IMR-90 (cell line): Measurements from ENCODE around the gene AQP12B. TPM values are rescaled to one million over a fixed set of nuclear protein-coding genes. Genes with fewer than 3 reads are reported as not detected.

Experiments used
- ATAC-seq: fragments of 200-7000 bp; cut with Tn5 transposase; 2 replicates; pipeline ENCODE4 v1.9.1; 2020; ENCODE audit warnings: low read depth, mild to moderate bottlenecking, moderate library complexity
- BruUV-seq: library from RNA; stranded (reverse); fragments of 400-500 nt; replicated peaks from 2 replicates; lab custom pipeline; 2021; lab: Mats Ljungman, UMichigan
- CTCF ChIA-PET: fragments of 300-600 bp; formaldehyde crosslinking; extraction: SDS; loops from one replicate; lab custom pipeline; 2021; ENCODE audit warnings: antibody characterized with exemption; lab: Yijun Ruan, JAX
- POLR2A ChIA-PET: fragments of 300-600 bp; sonication (Branson Sonifier 250); formaldehyde crosslinking; loops from one replicate; lab custom pipeline; 2022; ENCODE audit warnings: antibody characterized with exemption; ENCODE audit not compliant: unreplicated experiment; lab: Charles Lee
- DNase-seq: peaks from one replicate; pipeline ENCODE4 v3.0.0; 2013
- H2AFZ ChIP-seq: replicated peaks from 2 replicates; pipeline ENCODE3; 2013; ENCODE audit warnings: low read length, mild to moderate bottlenecking; ENCODE audit not compliant: poor library complexity
- H2AK5ac ChIP-seq: 2 replicates; pipeline ENCODE4 v1.6.1; 2013; ENCODE audit warnings: low read depth, low read length, inconsistent platforms
- H2AK9ac ChIP-seq: replicated peaks from 2 replicates; pipeline ENCODE3; 2013; ENCODE audit warnings: mild to moderate bottlenecking, low read depth, low read length, moderate library complexity; ENCODE audit not compliant: poor library complexity
- H2BK120ac ChIP-seq: 2 replicates; pipeline ENCODE4 v1.6.1; 2013; ENCODE audit warnings: low read depth, low read length, inconsistent platforms
- H2BK15ac ChIP-seq: 3 replicates; pipeline ENCODE4 v1.6.1; 2013; ENCODE audit warnings: low read depth, low read length, inconsistent platforms
- H2BK20ac ChIP-seq: 2 replicates; pipeline ENCODE4 v1.6.1; 2013; ENCODE audit warnings: low read depth, mild to moderate bottlenecking, inconsistent platforms, low read length, moderate library complexity
- H2BK5ac ChIP-seq: 2 replicates; pipeline ENCODE4 v1.6.1; 2013; ENCODE audit warnings: mild to moderate bottlenecking, low read depth, low read length, inconsistent platforms; ENCODE audit not compliant: poor library complexity, severe bottlenecking
- H3K14ac ChIP-seq: replicated peaks from 2 replicates; pipeline ENCODE4 v1.6.1; 2013; ENCODE audit warnings: low read depth, low read length, inconsistent platforms
- H3K18ac ChIP-seq: 2 replicates; pipeline ENCODE4 v1.6.1; 2013; ENCODE audit warnings: low read depth, low read length, control low read depth
- H3K23ac ChIP-seq: 2 replicates; pipeline ENCODE4 v1.6.1; 2013; ENCODE audit warnings: low read depth, low read length, inconsistent platforms
- H3K27ac ChIP-seq: 2 replicates; pipeline ENCODE4 v1.5.1; 2013; ENCODE audit warnings: mild to moderate bottlenecking, control low read depth, low read length; ENCODE audit not compliant: insufficient read depth
- H3K27me3 ChIP-seq: 2 replicates; pipeline ENCODE4 v1.6.1; 2013; ENCODE audit warnings: low read length; ENCODE audit not compliant: control insufficient read depth, insufficient read depth
- H3K36me3 ChIP-seq: 2 replicates; pipeline ENCODE4 v1.6.1; 2013; ENCODE audit warnings: low read length, mixed read lengths; ENCODE audit not compliant: control insufficient read depth, insufficient read depth
- H3K4ac ChIP-seq: 2 replicates; pipeline ENCODE4 v1.6.1; 2013; ENCODE audit warnings: low read depth, low read length, inconsistent platforms
- H3K4me1 ChIP-seq: 2 replicates; pipeline ENCODE4 v1.6.1; 2013; ENCODE audit warnings: low read length, mixed read lengths; ENCODE audit not compliant: control insufficient read depth, insufficient read depth
- H3K4me2 ChIP-seq: 2 replicates; pipeline ENCODE4 v1.6.1; 2013; ENCODE audit warnings: low read depth, mild to moderate bottlenecking, control low read depth, low read length, moderate library complexity
- H3K4me3 ChIP-seq: 2 replicates; pipeline ENCODE4 v1.5.1; 2013; ENCODE audit warnings: low read depth, mild to moderate bottlenecking, control low read depth, low read length, moderate library complexity; ENCODE audit not compliant: insufficient read depth
- H3K56ac ChIP-seq: 2 replicates; pipeline ENCODE4 v1.6.1; 2013; ENCODE audit warnings: low read length, inconsistent platforms; ENCODE audit not compliant: insufficient read depth; ENCODE audit errors: extremely low read depth
- H3K79me1 ChIP-seq, 2 experiments: 2 replicates each; pipeline ENCODE4 v1.6.1; 2013; ENCODE audit warnings: low read length in 2 of 2, inconsistent platforms in 1 of 2, low read depth in 1 of 2
- H3K9ac ChIP-seq: 2 replicates; pipeline ENCODE4 v1.6.1; 2013; ENCODE audit warnings: low read depth, low read length, control low read depth
- H3K9me1 ChIP-seq: 2 replicates; pipeline ENCODE4 v1.6.1; 2013; ENCODE audit warnings: low read length, inconsistent platforms; ENCODE audit not compliant: insufficient read depth
- H3K9me3 ChIP-seq: 2 replicates; pipeline ENCODE4 v1.6.1; 2013; ENCODE audit warnings: low read length; ENCODE audit not compliant: control insufficient read depth, insufficient read depth
- H4K20me1 ChIP-seq: 2 replicates; pipeline ENCODE4 v1.6.1; 2013; ENCODE audit warnings: low read length, inconsistent platforms; ENCODE audit not compliant: insufficient read depth
- H4K5ac ChIP-seq: 2 replicates; pipeline ENCODE4 v1.6.1; 2013; ENCODE audit warnings: mild to moderate bottlenecking, low read depth, low read length, control low read depth
- H4K8ac ChIP-seq, 2 experiments: 2 replicates each; pipeline ENCODE4 v1.6.1; 2013; ENCODE audit warnings: low read depth in 2 of 2, low read length in 2 of 2, control low read depth in 1 of 2, inconsistent platforms in 1 of 2
- H4K91ac ChIP-seq: 2 replicates; pipeline ENCODE4 v1.6.1; 2013; ENCODE audit warnings: low read depth, low read length, inconsistent platforms; ENCODE audit not compliant: insufficient read depth
- BHLHE40 ChIP-seq: fragments of 150-350 bp; IDR thresholded peaks from 2 replicates; pipeline ENCODE4 v1.6.1; 2016; ENCODE audit warnings: mild to moderate bottlenecking, low read depth, low read length
- CEBPB ChIP-seq: IDR thresholded peaks from 2 replicates; pipeline ENCODE4 v1.6.1; 2012; ENCODE audit warnings: low read depth, low read length, improper control_type of control experiment
- CHD1 ChIP-seq: IDR thresholded peaks from 2 replicates; pipeline ENCODE4 v1.6.1; 2012; ENCODE audit warnings: low read depth, low read length, improper control_type of control experiment
- CTCF ChIP-seq: conservative IDR thresholded peaks from 2 replicates; pipeline ENCODE4 v1.5.1; 2012; ENCODE audit warnings: mild to moderate bottlenecking, low read depth, low read length, improper control_type of control experiment
- ELK1 ChIP-seq: fragments of 150-350 bp; IDR thresholded peaks from 2 replicates; pipeline ENCODE4 v1.6.1; 2016; ENCODE audit warnings: low read depth, mild to moderate bottlenecking, low read length, moderate library complexity, borderline replicate concordance
- FOS ChIP-seq: fragments of 150-350 bp; IDR thresholded peaks from 2 replicates; pipeline ENCODE4 v1.6.1; 2016; ENCODE audit warnings: low read depth, low read length
- MAFK ChIP-seq: IDR thresholded peaks from 2 replicates; pipeline ENCODE4 v1.6.1; 2012; ENCODE audit warnings: low read depth, low read length, improper control_type of control experiment
- MAZ ChIP-seq: IDR thresholded peaks from 2 replicates; pipeline ENCODE4 v1.6.1; 2012; ENCODE audit warnings: low read depth, mild to moderate bottlenecking, low read length, improper control_type of control experiment, moderate library complexity, borderline replicate concordance
- MXI1 ChIP-seq: IDR thresholded peaks from 2 replicates; pipeline ENCODE4 v1.6.1; 2012; ENCODE audit warnings: low read depth, mild to moderate bottlenecking, low read length, moderate library complexity, borderline replicate concordance
- NFE2L2 ChIP-seq: fragments of 150-350 bp; IDR thresholded peaks from 2 replicates; pipeline ENCODE4 v1.6.1; 2016; ENCODE audit warnings: low read depth, mild to moderate bottlenecking, low read length
- POLR2A ChIP-seq: IDR thresholded peaks from 2 replicates; pipeline ENCODE4 v1.6.1; 2012; ENCODE audit warnings: mild to moderate bottlenecking, low read depth, low read length
- RAD21 ChIP-seq: IDR thresholded peaks from 2 replicates; pipeline ENCODE4 v1.6.1; 2012; ENCODE audit warnings: low read length, improper control_type of control experiment
- RCOR1 ChIP-seq: IDR thresholded peaks from 2 replicates; pipeline ENCODE4 v1.6.1; 2012; ENCODE audit warnings: mild to moderate bottlenecking, low read length, improper control_type of control experiment; ENCODE audit not compliant: insufficient replicate concordance
- RFX5 ChIP-seq: IDR thresholded peaks from 2 replicates; pipeline ENCODE4 v1.8.0; 2012; ENCODE audit warnings: low read depth, mild to moderate bottlenecking, low read length, moderate library complexity
- SMC3 ChIP-seq: fragments of 150-350 bp; IDR thresholded peaks from 2 replicates; pipeline ENCODE4 v1.6.1; 2016; ENCODE audit warnings: low read depth, mild to moderate bottlenecking, antibody characterized with exemption, low read length, moderate library complexity
- USF2 ChIP-seq: fragments of 150-350 bp; IDR thresholded peaks from 2 replicates; pipeline ENCODE4 v1.6.1; 2017; ENCODE audit warnings: mild to moderate bottlenecking, antibody characterized with exemption, low read length, low read depth
- WGBS, 2 experiments: methylation state at CpG; one replicate each; pipeline versions ENCODE4 v1.1.5 to v1.1.7; 2013; ENCODE audit warnings: missing lambda C conversion rate in 2 of 2; ENCODE audit not compliant: insufficient read length in 1 of 2; ENCODE audit errors: extremely low coverage in 2 of 2; 5-methylcytosine and 5-hydroxymethylcytosine counted together
- dilution Hi-C: fragments of 300-500 bp; cut with HindIII; formaldehyde crosslinking; loops from one replicate; pipeline ENCODE4 v1.14.3; 2018; ENCODE audit warnings: low sequenced_read_pairs; ENCODE audit not compliant: unreplicated experiment
- in situ Hi-C: fragments of 300-500 bp; cut with MboI; formaldehyde crosslinking; loops from 3 replicates; pipeline ENCODE4 v1.14.3; 2019; ENCODE audit warnings: low sequenced_read_pairs, inconsistent platforms, mixed read lengths
- intact Hi-C: fragments of 100-400 bp; cut with micrococcal nuclease; formaldehyde crosslinking; loops from 2 replicates; pipeline ENCODE4 v1.10.0; 2022
- polyA plus RNA-seq, 3 experiments: library from polyadenylated mRNA; depleted of rRNA; stranded (reverse); fragments of >200 nt; gene quantifications; 2 replicates each; pipeline ENCODE4 v1.2.3, GENCODE V29; 2012; ENCODE audit warnings: low replicate concordance in 1 of 3
- total RNA-seq: library from RNA; depleted of rRNA; stranded (reverse); fragments of >200 nt; gene quantifications from 2 replicates; pipeline ENCODE4 v1.2.3, GENCODE V29; 2012

Gene AQP12B
- total and polyA plus RNA-seq, 2 of the 4 experiments (the other 2 are of a cell fraction), result not detected

- in situ Hi-C loops (no loop called here), intact Hi-C loops (no loop called here), dilution Hi-C loops (no loop called here)
- no peak for ATAC-seq
- no peak overlapping the region for H3K4ac ChIP-seq
- H3K23ac ChIP-seq, result no peak overlapping the region
- no peak overlapping the region for H3K4me3 ChIP-seq
- H2AFZ ChIP-seq, result no peak overlapping the region
- ChIA-PET CTCF (no interaction called here), POLR2A (no interaction called here)
- H3K9me3 ChIP-seq, result no peaks in the 10 kb centered on the region
- no peak overlapping the region for H3K27ac ChIP-seq
- no peak overlapping the region for H2BK120ac ChIP-seq
- no peak overlapping the region for H3K56ac ChIP-seq
- no peak overlapping the region for H2BK5ac ChIP-seq
- 69% methylated on average over 6 of the region's 14 CpGs; no CpG with 5 or more reads in 1 of the 2 experiments for WGBS, 2 experiments
- peaks cover 34% of the 10 kb centered on the region for H3K27me3 ChIP-seq
- H4K8ac ChIP-seq, result no peak overlapping the region
- H3K9ac ChIP-seq, result no peak overlapping the region
- H2BK15ac ChIP-seq, result no peak overlapping the region
- no peak overlapping the region for H4K91ac ChIP-seq
- no peaks in the 10 kb centered on the region for H3K36me3 ChIP-seq
- DNase-seq, result no peak
- H4K20me1 ChIP-seq, result no peaks in the 10 kb centered on the region; the same call in 1 of the 2 replicates
- TF ChIP-seq BHLHE40 (no peak), CHD1 (no peak), POLR2A (no peak), MAZ (no peak), NFE2L2 (no peak), FOS (no peak), ELK1 (no peak), RCOR1 (no peak), CEBPB (no peak), USF2 (no peak), CTCF (no peak), RAD21 (no peak), MAFK (no peak), SMC3 (no peak), MXI1 (no peak), RFX5 (no peak)
- BruUV-seq, result no TSS peak
- H3K18ac ChIP-seq, result no peak overlapping the region
- no peak overlapping the region for H3K4me2 ChIP-seq
- no peaks in the 10 kb centered on the region for H3K79me1 ChIP-seq
- no peak overlapping the region for H3K14ac ChIP-seq
- no peak overlapping the region for H2AK9ac ChIP-seq
- H2AK5ac ChIP-seq, result no peak overlapping the region
- no peak overlapping the region for H4K5ac ChIP-seq
- no peaks in the 10 kb centered on the region; the same call in 1 of the 2 replicates for H3K4me1 ChIP-seq
- no peaks in the 10 kb centered on the region for H3K9me1 ChIP-seq
- H2BK20ac ChIP-seq, result no peak overlapping the region
Measured at GRCh38 chr2:240726876-240727275, 44.2 kb upstream of the AQP12B start.
